Frontal cortex (tissue), 4 donors: ENCODE results near the gene UBASH3B. TPM values are rescaled to one million over a fixed set of nuclear protein-coding genes. Genes with fewer than 3 reads are reported as not detected.

ENCODE experiments used
- DNase-seq, 2 donors: peaks; one replicate each; pipeline ENCODE4 v3.0.0; 2012; ENCODE audit warnings: low spot score in 2 of 2
- FAIRE-seq: peaks from 2 replicates; lab custom pipeline; 2012; peaks lifted over from hg19 to GRCh38; lab: Jason Lieb, UNC
- total RNA-seq: library from RNA; depleted of rRNA; stranded (reverse); fragments of >200 nt; gene quantifications from one replicate; pipeline ENCODE4 v1.2.3, GENCODE V29; 2014
- donor health status: control.
- donor health status: control.
- donor health status: control.

UBASH3B gene
- total RNA-seq, 1 donor from 2014 or later: 24.1 TPM

GRCh38 chr11:122746611-122747244 lies 91.2 kb downstream of the UBASH3B start:
- DNase-seq (no peak), FAIRE-seq (no peak)

DNA sequence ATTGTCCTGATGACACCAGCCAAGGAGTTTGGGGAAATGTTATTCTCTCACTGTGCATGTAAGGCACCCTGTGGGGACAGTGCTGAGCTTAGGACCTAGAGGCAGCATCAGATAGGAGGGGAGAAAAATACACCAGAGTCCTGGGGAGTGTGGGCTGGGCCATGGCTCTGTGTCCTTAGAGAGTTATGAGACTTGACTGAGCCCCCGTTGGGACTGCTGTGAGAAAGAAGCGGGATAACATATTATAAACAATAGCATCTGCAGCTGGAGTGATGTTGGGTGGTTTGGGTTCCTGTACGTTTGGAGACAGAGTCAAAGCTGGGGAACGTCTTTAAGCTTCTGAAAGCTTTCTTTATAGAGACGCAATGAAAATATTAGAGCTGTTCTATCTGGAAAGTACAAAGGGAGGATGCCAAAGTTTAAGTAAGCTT lies 91.8 kb downstream of the UBASH3B start:
- FAIRE-seq (no peak), DNase-seq (no peak)

DNA sequence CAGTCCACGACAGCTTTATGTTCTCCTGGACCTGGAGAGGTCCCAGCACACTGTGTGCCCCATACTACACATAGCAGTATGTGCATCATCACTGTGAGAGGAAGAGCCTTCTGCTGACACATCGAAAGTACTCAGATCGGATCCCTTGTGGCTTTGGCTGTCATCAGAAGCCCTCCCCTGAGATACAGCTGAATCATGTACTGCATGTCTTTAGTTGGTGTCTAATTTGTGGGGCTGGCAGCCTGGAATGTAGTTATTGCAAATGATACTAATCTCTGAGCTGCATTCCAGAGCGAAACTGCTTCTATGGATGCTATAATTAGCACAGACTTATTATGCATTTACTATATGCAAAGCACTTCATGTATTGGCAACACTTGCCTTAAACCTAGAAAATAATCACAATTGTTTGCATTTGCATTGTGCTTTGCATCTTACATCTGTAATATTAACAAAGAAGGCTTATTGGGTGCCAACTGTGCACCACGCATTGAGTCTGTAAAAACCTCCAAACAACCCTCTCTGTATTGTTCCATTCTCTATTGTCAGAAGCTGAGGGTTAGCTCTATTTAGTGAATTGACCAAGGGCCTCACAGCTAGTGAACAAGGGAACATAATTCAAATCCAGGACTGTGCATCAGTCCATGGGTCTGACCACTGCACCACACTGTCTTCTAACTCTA lies 93.6 kb downstream of the UBASH3B start:
- DNase-seq (no peak), FAIRE-seq (no peak)

DNA sequence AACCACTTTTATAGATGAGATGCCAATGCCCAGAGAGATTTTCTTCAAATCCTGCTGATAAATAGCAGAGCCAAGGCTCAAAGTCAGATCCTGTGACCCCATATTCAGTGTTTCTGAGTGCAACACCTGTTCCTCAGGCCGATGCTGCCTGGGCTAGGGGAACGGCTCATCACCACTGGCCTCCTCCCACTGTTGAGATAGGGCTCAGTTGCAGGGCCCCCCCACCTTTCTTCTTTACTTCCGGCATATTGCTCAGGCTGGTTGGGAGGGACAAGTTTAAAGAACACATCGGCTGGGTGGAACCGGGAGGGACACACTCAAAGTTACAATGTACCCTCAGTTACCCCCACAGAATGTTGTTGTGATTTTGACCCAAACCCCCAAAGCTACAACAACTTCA lies 94.5 kb downstream of the UBASH3B start:
- FAIRE-seq (no peak), DNase-seq (no peak)

DNA sequence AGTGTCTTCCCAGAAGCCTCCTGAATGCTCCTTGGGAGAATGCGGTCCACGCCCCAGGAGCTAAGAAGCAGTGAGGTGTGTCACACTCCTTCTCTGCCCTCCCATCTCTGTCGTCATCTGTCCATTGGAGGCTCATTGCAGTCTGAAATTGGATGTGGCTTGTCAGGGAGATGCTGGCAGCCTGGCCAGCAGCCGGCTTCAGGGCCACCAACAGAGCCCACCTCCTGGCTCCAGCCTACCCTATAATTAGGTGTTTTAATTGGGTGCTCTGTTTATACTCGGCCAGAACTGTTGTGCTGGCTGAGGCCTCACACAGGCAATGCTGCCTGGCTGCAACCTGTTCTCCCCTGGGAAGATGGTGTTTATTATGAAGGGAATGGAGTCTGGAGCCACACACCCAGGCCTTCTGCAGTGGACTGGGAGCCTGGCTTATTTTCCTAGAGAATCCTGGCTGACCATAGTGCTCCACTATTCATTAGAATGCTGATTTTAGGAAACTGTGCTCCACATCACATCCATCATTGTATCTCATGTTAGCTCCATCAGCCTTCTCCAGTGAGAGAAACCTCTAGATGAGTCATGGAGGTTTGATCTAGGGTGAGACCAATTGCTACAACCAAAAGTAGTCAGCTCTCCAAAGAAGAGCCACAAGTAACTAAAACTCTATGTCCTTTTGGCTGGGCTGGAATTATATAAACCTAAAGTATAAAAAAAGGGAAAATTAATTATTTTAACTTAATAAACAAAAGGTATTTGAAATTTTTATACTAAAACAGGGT lies 96.0 kb downstream of the UBASH3B start:
- DNase-seq (no peak), FAIRE-seq (no peak)

DNA sequence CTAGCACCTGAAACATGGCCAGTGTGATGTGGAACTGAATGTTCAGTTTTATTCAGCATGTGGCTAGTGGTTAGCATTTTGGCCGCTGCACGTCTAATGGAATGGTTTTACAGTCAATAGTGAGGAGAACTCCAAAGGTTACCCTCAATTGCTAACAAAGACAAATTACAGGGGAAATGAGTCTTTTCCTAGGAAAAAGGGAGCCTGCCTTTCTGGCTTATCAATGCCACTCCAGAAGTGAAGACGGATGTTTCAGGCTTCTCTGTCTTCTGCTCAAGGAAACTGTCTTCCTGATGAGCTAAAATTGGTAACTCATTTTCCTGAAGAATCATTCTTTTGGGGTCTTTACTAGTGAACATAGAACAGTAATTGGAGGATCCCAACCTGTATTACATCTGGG lies 98.5 kb downstream of the UBASH3B start:
- FAIRE-seq: no peak
- DNase-seq: no peak

DNA sequence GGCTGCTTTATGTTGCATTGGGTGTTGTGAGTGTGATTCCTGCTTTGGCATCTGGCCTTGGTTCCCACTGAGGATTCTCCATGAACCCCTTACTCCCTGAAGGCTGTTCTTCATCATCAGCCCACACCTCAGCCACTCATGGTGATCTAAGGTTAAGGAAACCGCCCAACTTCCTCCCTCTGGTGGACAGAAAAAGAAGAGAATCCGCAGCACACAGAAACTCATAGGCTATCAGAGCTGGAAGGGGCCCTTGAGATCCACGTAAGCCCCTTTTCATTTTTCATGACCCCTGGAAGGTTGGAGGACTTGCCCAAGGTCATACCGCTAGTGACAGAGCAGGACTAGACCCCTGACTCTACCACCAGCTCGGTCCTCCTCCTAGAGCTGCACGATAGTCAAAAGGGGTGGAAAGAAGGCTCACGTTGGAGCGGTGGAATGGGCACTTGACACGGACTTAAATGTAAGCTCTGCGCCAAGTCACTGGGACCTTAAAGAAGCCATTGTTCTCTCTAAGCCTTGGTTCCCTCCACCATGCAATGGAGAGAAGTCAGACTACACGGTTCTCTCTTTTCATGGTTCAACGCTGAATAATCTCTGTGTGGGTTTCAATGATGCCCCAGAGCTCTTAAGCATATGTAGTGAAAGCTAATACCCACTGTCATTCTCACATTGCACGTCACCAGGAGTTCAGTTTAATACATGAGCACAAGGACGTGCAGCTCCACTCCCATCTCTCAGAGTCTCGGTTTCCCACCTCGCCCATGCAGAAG lies 99.2 kb downstream of the UBASH3B start:
- DNase-seq (no peak), FAIRE-seq (no peak)

GRCh38 chr11:122755409-122755808 lies 99.9 kb downstream of the UBASH3B start:
- no peak for FAIRE-seq

DNA sequence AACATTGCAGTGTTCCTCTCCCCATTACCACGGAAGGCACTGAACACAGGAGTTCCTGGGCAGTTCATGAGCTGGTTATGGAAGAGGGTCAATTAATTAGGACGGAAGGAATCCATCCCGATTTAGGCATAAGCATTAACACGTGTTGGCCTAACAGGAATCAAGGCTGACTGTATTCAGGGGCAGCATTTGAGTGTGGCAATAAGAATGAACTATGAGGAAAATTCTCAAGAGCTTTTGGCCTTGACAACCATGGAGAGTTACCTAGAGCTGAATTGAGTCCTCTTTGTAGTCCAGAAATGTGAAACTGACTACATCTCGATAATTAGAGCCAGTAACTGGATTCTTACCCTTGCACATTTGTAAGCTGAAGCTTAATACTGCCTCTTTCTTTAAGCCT lies 100.4 kb downstream of the UBASH3B start:
- FAIRE-seq: no peak
- DNase-seq: no peak

More at GRCh38 chr11:122755409-122755808, 99.9 kb downstream of the UBASH3B start:
- no peak for DNase-seq

GRCh38 chr11:122756417-122756816 lies 100.9 kb downstream of the UBASH3B start:
- FAIRE-seq (no peak), DNase-seq (no peak)

GRCh38 chr11:122757201-122757600 lies 101.7 kb downstream of the UBASH3B start:
- DNase-seq (no peak), FAIRE-seq (no peak)

- FAIRE-seq: no peak
- no peak for DNase-seq
Observed at GRCh38 chr11:122758339-122758738, 102.8 kb downstream of the UBASH3B start.

- FAIRE-seq (no peak), DNase-seq (no peak)
Observed at GRCh38 chr11:122758974-122759373, 103.5 kb downstream of the UBASH3B start.

DNA sequence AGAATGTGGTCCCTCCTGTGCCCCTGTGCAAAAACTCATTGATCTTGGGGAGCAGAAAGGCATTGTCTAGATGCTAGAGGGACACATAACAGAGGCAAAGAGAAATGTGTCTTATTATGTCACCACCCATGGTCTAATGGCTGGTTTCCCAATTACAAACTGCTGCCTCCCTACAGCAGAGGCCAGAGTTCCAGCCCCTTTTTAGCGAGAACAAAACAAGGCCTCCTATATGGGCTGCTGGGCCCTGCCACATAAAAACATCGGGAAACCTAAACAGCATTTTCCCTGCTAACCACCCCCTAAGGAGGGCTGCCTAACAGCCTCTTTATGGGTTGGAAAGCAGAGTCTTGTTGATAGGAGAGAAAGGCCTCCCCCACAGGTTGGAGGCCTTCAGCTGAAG lies 107.6 kb downstream of the UBASH3B start:
- no peak for FAIRE-seq

GRCh38 chr11:122764371-122765090 lies 109.0 kb downstream of the UBASH3B start:
- no peak for DNase-seq
- FAIRE-seq: no peak

More for the DNA sequence above, 107.6 kb downstream of the UBASH3B start:
- no peak for DNase-seq

GRCh38 chr11:122765487-122766131 lies 110.1 kb downstream of the UBASH3B start:
- DNase-seq (no peak), FAIRE-seq (no peak)

GRCh38 chr11:122769126-122769780 lies 113.7 kb downstream of the UBASH3B start:
- no peak for DNase-seq
- no peak for FAIRE-seq

- no peak for FAIRE-seq
- DNase-seq: no peak
Observed at GRCh38 chr11:122772945-122773344, 117.4 kb downstream of the UBASH3B start.
